Activated CD4-positive, CD25-positive, alpha-beta regulatory T cell (primary cell): Measurements from ENCODE around the gene ZNF568.

Experiments used
- DNase-seq, 4 experiments: peaks; one replicate each; lab custom pipeline; 2025; lab: John Stamatoyannopoulos, UW

The ZNF568 gene

DNA sequence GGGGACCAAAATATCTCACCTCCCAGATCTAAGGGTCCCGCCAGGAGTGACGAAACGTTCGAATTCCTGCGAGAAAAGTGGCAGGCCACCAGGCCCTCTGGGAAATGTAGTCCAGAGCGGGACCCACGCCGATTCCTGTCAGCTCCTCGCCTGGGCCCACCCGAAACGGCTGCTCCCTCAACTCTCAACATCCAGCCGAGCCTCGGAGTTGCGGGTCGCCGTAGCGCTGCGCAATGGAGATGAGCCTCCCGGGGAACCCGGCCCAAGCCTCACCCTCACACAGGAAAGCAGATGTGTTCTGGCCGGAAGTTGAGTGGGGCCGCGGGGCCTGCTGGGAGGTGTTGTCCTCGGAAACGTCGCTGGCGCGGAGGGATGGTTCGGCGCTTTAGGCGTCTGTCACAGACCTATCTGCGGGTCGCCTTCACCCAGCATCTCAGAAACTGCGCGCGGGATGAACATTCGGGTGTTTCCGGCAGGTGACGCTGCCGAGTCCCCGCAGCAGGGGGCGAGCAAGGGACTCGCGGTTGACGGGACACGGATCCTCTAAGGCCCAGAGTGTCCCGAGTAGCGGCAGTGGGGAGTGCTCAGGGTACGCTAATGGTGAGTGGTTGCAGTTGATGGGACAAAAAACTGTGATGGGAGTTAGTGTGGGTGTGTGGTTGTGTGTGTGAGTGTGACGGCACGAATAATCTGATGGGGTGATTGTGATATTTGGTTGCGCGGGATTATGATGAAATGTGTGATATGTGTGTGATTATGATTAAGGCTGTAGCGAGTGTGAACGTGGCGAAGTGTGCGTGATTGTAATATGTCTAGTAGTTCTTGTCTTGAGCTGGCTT, at the start of gene ZNF568, which contains the start of gene ZNF829:
Gene ZNF568 (plus strand): TSS at position 341 of the 839 bp plus-strand sequence. CDS start 6,439 bp downstream, outside the sequence.
Gene ZNF829 (minus strand): TSS at position 300 of the 839 bp plus-strand sequence. CDS start 1,124 bp downstream, outside the sequence.
- peak; percentile 76 to 86 (median 80) for DNase-seq

DNA sequence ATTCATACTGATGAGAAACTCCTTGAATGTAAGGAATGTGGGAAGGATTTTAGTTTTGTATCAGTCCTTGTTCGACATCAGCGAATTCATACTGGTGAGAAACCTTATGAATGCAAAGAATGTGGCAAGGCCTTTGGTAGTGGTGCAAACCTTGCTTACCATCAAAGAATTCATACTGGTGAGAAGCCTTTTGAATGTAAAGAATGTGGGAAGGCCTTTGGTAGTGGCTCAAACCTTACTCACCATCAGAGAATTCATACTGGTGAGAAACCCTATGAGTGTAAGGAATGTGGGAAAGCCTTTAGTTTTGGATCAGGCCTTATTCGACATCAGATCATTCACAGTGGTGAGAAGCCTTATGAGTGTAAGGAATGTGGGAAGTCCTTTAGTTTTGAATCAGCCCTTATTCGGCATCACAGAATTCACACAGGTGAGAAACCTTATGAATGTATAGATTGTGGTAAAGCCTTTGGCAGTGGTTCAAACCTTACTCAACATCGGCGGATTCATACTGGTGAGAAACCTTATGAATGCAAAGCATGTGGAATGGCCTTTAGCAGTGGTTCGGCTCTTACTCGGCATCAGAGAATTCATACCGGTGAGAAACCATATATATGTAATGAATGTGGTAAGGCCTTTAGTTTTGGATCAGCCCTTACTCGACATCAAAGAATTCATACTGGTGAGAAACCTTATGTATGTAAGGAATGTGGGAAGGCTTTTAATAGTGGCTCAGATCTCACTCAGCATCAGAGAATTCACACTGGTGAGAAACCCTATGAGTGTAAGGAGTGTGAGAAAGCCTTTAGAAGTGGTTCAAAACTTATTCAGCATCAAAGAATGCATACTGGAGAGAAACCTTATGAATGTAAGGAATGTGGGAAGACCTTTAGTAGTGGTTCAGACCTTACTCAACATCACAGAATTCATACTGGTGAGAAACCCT, 38.9 kb upstream of the ZNF568 start:
- no peak for DNase-seq

- DNase-seq: no peak
These were observed 24.3 kb upstream of the ZNF568 start for GRCh38 chr19:36891768-36892357.

- no peak for DNase-seq
These were observed 21.2 kb upstream of the ZNF568 start for GRCh38 chr19:36894849-36895383.

- DNase-seq: no peak
These were observed 17.7 kb upstream of the ZNF568 start for GRCh38 chr19:36898422-36898821.

GRCh38 chr19:36916991-36917390, 859 bp downstream of the ZNF568 start:
- DNase-seq: no peak

DNA sequence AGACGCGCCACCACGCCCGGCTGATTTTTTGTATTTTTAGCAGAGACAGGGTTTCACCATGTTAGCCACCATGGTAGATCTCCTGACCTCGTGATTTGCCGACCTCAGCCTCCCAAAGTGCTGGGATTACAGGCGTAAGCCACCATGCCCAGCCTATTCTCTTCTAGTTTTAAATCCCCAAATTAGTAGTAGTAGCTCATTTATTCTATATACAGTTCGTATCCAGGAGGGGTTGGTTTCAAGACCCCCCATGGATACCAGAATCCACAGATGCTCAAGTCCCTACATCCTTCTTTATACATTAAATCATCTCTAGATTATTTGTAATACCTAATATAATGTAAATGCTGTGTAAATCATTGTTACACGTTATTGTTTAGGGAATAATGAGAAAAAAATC, 2.0 kb downstream of the ZNF568 start:
- no peak for DNase-seq

- DNase-seq: no peak
These were observed 15.6 kb downstream of the ZNF568 start for GRCh38 chr19:36931684-36932083.

DNA sequence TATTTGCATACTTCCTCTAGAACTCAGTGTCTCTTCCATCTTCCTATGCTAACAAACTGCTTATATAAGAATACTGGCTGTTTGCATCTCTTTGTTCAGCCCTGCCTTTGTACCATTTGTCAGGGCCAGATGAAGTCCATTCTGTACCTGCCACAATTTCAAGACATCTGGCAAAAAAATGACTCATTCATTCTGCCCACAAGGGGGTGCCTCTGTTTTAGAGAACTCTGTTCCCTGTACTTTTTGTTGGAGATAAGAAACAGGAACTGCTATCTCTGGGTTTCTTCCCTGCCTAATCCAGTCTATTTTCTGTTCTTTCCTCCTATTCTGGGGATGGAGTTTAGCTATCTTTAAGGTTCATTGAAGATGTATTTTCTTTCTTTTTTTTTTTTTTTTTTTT, 23.0 kb downstream of the ZNF568 start:
- DNase-seq: no peak

DNA sequence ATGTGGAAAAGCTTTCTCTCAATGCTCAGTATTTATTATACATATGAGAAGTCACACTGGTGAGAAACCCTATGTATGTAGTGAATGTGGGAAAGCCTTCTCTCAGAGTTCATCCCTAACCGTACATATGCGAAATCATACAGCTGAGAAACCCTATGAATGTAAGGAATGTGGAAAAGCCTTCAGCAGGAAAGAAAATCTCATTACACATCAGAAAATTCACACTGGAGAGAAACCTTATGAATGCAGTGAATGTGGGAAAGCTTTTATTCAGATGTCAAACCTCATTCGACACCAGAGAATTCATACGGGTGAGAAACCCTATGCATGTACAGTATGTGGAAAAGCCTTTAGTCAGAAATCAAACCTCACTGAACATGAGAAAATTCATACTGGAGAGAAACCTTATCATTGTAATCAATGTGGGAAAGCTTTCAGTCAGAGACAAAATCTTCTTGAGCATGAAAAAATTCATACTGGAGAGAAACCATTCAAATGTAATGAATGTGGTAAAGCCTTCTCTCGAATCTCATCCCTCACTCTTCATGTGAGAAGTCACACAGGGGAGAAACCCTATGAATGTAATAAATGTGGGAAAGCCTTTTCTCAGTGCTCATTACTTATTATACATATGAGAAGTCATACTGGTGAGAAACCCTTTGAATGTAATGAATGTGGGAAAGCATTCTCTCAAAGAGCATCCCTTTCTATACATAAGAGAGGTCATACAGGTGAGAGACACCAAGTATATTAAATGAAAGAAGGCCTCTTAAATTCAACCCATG, 34.4 kb downstream of the ZNF568 start:
- no peak for DNase-seq

DNA sequence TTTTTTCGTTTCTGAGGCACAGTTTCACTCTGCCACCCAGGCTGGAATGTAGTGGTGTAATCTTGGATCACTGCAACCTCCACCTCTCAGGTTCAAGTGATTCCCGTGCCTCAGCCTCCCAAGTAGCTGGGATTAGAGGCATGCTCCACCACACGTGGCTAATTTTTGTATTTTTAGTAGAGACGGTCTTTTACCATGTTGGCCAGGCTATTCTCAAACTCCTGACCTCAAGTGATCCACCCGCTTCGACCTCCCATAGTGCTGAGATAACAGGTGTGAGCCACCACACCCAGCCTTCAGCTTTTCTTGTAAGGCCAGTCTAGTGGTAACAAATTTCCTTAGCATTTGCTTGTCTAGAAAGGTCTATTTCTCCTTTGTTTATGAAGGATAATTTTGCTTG, 46.2 kb downstream of the ZNF568 start:
- DNase-seq: no peak

GRCh38 chr19:36963280-36963679, 47.1 kb downstream of the ZNF568 start:
- DNase-seq: no peak

DNA sequence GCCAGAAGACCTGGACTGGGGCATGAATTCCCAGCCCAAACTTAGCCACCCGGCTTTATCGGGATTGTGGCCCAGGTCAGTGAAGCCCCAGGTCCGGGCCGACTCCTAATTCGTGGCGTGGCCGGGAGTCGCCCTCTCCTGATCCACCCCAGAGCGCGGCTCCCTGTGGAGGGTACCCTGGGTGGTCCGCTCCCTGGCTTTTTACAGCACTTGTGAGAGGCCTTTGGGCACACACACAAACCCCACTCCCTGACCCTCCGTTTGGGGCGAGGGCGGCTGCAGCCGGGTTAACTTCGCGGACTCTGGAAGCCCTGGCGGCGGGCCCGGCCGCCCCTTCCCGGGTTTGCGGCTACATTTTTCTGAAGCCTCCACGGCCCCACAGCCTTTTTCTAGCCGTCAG, 56.4 kb downstream of the ZNF568 start:
- DNase-seq: peak in 1 of 4 experiments; percentile 1

- DNase-seq: peak; percentile 47 to 58 (median 56)
These were observed 57.1 kb downstream of the ZNF568 start for GRCh38 chr19:36973021-36973843.

- DNase-seq: no peak
These were observed 57.7 kb downstream of the ZNF568 start for GRCh38 chr19:36973844-36974195.

- DNase-seq: no peak
These were observed 70.0 kb downstream of the ZNF568 start for GRCh38 chr19:36986131-36986530.

DNA sequence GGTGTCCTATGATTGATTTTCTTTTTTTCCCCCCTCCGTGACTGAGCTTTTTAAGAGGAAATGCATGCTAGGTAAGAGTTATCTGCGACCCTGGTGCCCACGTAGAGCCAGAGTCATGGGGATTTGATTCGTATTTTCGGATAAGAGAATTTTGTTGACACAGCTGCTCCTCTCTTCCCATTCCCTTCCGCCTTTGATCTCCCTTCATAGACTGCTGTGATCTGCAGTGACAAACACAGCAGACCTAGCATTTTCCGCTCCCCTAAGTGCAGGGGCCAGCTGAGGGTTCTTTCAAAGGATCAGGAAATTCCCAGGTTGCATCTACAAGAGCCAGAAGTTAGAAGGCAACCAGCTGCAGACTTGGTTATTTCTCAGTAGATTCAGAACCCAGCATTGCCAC, 70.5 kb downstream of the ZNF568 start:
- no peak for DNase-seq

DNA sequence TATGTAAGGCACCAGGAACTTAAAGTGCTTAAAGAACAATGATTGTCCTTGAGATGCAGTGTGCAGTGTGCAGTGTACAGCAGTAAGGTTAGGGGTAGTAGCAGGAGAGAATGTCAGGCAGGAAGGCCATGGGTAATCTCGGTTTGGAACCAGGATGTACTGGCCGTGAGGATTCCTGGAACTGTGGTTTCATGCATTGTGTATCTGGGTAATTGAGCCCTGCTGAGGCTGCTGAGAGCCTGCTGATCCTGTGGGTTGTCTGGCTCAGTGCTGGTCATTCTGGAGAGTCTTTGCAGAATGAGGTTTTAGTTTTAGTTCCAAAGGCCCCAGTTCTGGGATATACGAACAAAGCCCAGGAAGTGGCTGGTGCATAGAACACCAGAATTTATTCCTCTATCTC, 71.0 kb downstream of the ZNF568 start:
- DNase-seq: no peak

- no peak for DNase-seq
These were observed 81.2 kb downstream of the ZNF568 start for GRCh38 chr19:36997152-36997842.

- DNase-seq: no peak
These were observed 81.7 kb downstream of the ZNF568 start for GRCh38 chr19:36997843-36998235.
